Panc1 (cell line): Measurements from ENCODE around the gene CD37. TPM values are rescaled to one million over a fixed set of nuclear protein-coding genes. Genes with fewer than 3 reads are reported as not detected.

Experiments used
- ATAC-seq: fragments of 200-7000 bp; cut with Tn5 transposase; 2 replicates; pipeline ENCODE4 v1.9.1; 2020; ENCODE audit warnings: mild to moderate bottlenecking, moderate library complexity
- BruUV-seq: library from RNA; stranded (reverse); fragments of 400-500 nt; replicated peaks from 2 replicates; lab custom pipeline; 2021; lab: Mats Ljungman, UMichigan
- CTCF ChIA-PET: fragments of 300-600 bp; sonication (Branson Sonifier 250); formaldehyde crosslinking; loops from one replicate; lab custom pipeline; 2022; ENCODE audit warnings: antibody characterized with exemption; lab: Charles Lee
- POLR2A ChIA-PET: fragments of 300-600 bp; sonication (Branson Sonifier 250); formaldehyde crosslinking; loops from one replicate; lab custom pipeline; 2022; ENCODE audit warnings: antibody characterized with exemption; lab: Charles Lee
- DNase-seq: peaks from one replicate; pipeline ENCODE4 v3.0.0-alpha.2; 2010; ENCODE audit warnings: low read depth, low spot score
- H3K27ac ChIP-seq: 2 replicates; pipeline ENCODE4 v1.5.1; 2011; ENCODE audit warnings: mild to moderate bottlenecking, low read length, inconsistent platforms
- H3K27me3 ChIP-seq: fragments of 200-500 bp; sonication (Bioruptor generic); 2 replicates; pipeline ENCODE4 v1.6.0; 2014; ENCODE audit warnings: low read length, inconsistent platforms; ENCODE audit not compliant: control insufficient read depth, insufficient read depth
- H3K36me3 ChIP-seq: fragments of 200-500 bp; sonication (Bioruptor generic); 2 replicates; pipeline ENCODE4 v1.5.1; 2014; ENCODE audit warnings: inconsistent platforms, mild to moderate bottlenecking, low read length, moderate library complexity; ENCODE audit not compliant: control insufficient read depth, insufficient read depth
- H3K4me1 ChIP-seq: 2 replicates; pipeline ENCODE4 v1.5.1; 2011; ENCODE audit warnings: inconsistent platforms, mild to moderate bottlenecking, low read length, moderate library complexity; ENCODE audit not compliant: control insufficient read depth, insufficient read depth
- H3K4me3 ChIP-seq, 2 experiments: 2 replicates each; pipeline ENCODE4 v1.5.1; 2011 to 2012; ENCODE audit warnings: low read depth in 2 of 2, low read length in 2 of 2, mild to moderate bottlenecking in 2 of 2, inconsistent platforms in 1 of 2, moderate library complexity in 1 of 2
- H3K9me3 ChIP-seq: fragments of 200-500 bp; sonication (Bioruptor generic); 2 replicates; pipeline ENCODE4 v1.5.1; 2014; ENCODE audit warnings: low read depth, mild to moderate bottlenecking, inconsistent platforms, low read length, moderate library complexity; ENCODE audit not compliant: control insufficient read depth, insufficient read depth
- POLR2AphosphoS5 ChIP-seq: IDR thresholded peaks from 2 replicates; pipeline ENCODE4 v1.6.1; 2012; ENCODE audit warnings: mild to moderate bottlenecking, low read depth, low read length, moderate library complexity
- SIN3A ChIP-seq: IDR thresholded peaks from 2 replicates; pipeline ENCODE4 v1.6.1; 2012; ENCODE audit warnings: low read depth, mild to moderate bottlenecking, low read length, moderate library complexity, borderline replicate concordance; ENCODE audit not compliant: insufficient read depth
- TCF7L2 ChIP-seq: IDR thresholded peaks from 2 replicates; pipeline ENCODE4 v1.6.1; 2011; ENCODE audit warnings: mild to moderate bottlenecking, low read depth, low read length, inconsistent platforms
- in situ Hi-C: cut with HindIII; loops from 2 replicates; pipeline ENCODE4 v1.10.0; 2016; ENCODE audit warnings: low sequenced_read_pairs, low pct_unique_long_range_greater_than_20kb
- intact Hi-C: fragments of 100-400 bp; cut with micrococcal nuclease; formaldehyde crosslinking; loops from one replicate; pipeline ENCODE4 v1.10.0; 2022; ENCODE audit not compliant: unreplicated experiment
- total RNA-seq: library from RNA; stranded (reverse); gene quantifications from one replicate; pipeline ENCODE4 v1.2.1, GENCODE V29; 2021; ENCODE audit not compliant: unreplicated experiment
- TF ChIP-seq, protein P1 (sequence below), 2 experiments: IDR thresholded peaks; 2 replicates each; pipeline ENCODE4 v1.6.1; 2011 to 2012; ENCODE audit warnings: low read depth in 2 of 2, control low read depth in 1 of 2, low read length in 1 of 2, mild to moderate bottlenecking in 1 of 2, moderate library complexity in 1 of 2; ENCODE audit not compliant: insufficient read depth in 1 of 2
- TF ChIP-seq, protein P2 (sequence below): fragments of 450-650 bp; IDR thresholded peaks from 2 replicates; pipeline ENCODE4 v1.5.1; 2017; ENCODE audit warnings: mild to moderate bottlenecking

CD37 gene
- total RNA-seq, 1 experiment from 2014 or later, result 0.33 TPM

- Histone ChIP-seq H3K9me3 (no peaks in the 10 kb centered on the region; the same call in 1 of the 2 replicates), H3K4me3 (peak within 1 kb of the TSS; percentile 60 to 77), H3K27me3 (no peaks in the 10 kb centered on the region), H3K4me1 (no peaks in the 10 kb centered on the region; the same call in 1 of the 2 replicates), H3K27ac (peak within 1 kb of the TSS; percentile 78), H3K36me3 (peaks cover 3% of the 10 kb centered on the region; the same call in 1 of the 2 replicates)
- CTCF ChIA-PET, result interaction anchor here (0.6 kb wide), 1 partner anchor 24 kb away, joined by 4 read pairs; no protein-coding TSS in a partner anchor
- intact Hi-C loops, result no loop called here
- POLR2A ChIA-PET, result no interaction called here
- TF ChIP-seq POLR2AphosphoS5 (no peak), TCF7L2 (no peak), SIN3A (no peak)
- TF ChIP-seq, protein P1, sequence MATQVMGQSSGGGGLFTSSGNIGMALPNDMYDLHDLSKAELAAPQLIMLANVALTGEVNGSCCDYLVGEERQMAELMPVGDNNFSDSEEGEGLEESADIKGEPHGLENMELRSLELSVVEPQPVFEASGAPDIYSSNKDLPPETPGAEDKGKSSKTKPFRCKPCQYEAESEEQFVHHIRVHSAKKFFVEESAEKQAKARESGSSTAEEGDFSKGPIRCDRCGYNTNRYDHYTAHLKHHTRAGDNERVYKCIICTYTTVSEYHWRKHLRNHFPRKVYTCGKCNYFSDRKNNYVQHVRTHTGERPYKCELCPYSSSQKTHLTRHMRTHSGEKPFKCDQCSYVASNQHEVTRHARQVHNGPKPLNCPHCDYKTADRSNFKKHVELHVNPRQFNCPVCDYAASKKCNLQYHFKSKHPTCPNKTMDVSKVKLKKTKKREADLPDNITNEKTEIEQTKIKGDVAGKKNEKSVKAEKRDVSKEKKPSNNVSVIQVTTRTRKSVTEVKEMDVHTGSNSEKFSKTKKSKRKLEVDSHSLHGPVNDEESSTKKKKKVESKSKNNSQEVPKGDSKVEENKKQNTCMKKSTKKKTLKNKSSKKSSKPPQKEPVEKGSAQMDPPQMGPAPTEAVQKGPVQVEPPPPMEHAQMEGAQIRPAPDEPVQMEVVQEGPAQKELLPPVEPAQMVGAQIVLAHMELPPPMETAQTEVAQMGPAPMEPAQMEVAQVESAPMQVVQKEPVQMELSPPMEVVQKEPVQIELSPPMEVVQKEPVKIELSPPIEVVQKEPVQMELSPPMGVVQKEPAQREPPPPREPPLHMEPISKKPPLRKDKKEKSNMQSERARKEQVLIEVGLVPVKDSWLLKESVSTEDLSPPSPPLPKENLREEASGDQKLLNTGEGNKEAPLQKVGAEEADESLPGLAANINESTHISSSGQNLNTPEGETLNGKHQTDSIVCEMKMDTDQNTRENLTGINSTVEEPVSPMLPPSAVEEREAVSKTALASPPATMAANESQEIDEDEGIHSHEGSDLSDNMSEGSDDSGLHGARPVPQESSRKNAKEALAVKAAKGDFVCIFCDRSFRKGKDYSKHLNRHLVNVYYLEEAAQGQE (IDR thresholded peaks at IDR 0.05; ENCODE audit: insufficient read depth in 1 of 2, low read depth in 2 of 2, low read length in 1 of 2), result no peak
- TF ChIP-seq, protein P2, sequence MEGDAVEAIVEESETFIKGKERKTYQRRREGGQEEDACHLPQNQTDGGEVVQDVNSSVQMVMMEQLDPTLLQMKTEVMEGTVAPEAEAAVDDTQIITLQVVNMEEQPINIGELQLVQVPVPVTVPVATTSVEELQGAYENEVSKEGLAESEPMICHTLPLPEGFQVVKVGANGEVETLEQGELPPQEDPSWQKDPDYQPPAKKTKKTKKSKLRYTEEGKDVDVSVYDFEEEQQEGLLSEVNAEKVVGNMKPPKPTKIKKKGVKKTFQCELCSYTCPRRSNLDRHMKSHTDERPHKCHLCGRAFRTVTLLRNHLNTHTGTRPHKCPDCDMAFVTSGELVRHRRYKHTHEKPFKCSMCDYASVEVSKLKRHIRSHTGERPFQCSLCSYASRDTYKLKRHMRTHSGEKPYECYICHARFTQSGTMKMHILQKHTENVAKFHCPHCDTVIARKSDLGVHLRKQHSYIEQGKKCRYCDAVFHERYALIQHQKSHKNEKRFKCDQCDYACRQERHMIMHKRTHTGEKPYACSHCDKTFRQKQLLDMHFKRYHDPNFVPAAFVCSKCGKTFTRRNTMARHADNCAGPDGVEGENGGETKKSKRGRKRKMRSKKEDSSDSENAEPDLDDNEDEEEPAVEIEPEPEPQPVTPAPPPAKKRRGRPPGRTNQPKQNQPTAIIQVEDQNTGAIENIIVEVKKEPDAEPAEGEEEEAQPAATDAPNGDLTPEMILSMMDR, result no peak; the same call in 1 of the 2 replicates
- peak; percentile 93 for ATAC-seq
- no TSS peak for BruUV-seq
- in situ Hi-C loops, result no loop called here
- peak; percentile 94 for DNase-seq
Observed at GRCh38 chr19:49363268-49364082, 28.3 kb downstream of the CD37 start, which contains the start of gene DKKL1. Gene DKKL1, plus strand, starts transcription at chr19:49363877. Its CDS starts 122 bp downstream, at chr19:49363999.

DNA sequence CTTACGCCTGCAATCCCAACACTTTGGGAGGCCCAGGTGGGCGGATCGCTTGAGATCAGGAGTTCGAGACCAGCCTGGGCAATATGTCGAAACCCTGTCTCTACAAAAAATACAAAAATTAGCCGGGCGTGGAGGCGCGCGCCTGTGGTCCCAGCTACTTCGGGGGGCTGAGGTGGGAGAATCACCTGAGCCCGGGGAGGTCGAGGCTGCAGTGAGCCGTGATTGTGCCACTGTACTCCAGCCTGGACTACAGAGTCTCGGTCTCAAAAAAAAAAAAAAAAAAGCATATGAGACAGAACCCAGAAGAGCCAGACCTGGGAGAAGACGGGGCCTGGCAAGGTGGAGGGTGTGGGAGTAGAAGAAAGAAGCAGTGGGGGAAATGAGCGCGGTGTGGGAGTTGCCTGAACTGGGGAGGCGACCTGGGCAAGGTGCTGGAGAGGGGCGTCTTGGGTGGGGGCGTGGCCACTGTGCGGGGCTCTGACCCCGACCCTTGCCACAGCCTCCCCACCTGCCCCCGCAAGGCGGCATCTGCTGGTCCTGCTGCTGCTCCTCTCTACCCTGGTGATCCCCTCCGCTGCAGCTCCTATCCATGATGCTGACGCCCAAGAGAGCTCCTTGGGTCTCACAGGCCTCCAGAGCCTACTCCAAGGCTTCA, 29.0 kb downstream of the CD37 start:
- intact Hi-C loops, result no loop called here
- peak overlapping the region; percentile 56 to 60 for H3K4me3 ChIP-seq
- H3K27ac ChIP-seq, result peak overlapping the region; percentile 78
- H3K9me3 ChIP-seq, result peaks cover 5% of the 10 kb centered on the region; the same call in 1 of the 2 replicates
- H3K36me3 ChIP-seq, result no peaks in the 10 kb centered on the region
- TF ChIP-seq POLR2AphosphoS5, result no peak
- no peak for TF ChIP-seq TCF7L2
- TF ChIP-seq, protein P1 (IDR thresholded peaks at IDR 0.05; ENCODE audit: insufficient read depth in 1 of 2, low read depth in 2 of 2, low read length in 1 of 2), result no peak
- TF ChIP-seq, protein P2, result no peak
- TF ChIP-seq SIN3A, result no peak
- ChIA-PET POLR2A (no interaction called here), CTCF (no interaction called here)
- no peaks in the 10 kb centered on the region for H3K27me3 ChIP-seq
- no peaks in the 10 kb centered on the region; the same call in 1 of the 2 replicates for H3K4me1 ChIP-seq
- in situ Hi-C loops, result no loop called here
- DNase-seq (no peak), ATAC-seq (no peak)
- no TSS peak for BruUV-seq
